Natural killer cell (primary cell): ENCODE results near the gene FAM83F. TPM values are rescaled to one million over a fixed set of nuclear protein-coding genes. Genes with fewer than 3 reads are reported as not detected.
A peak's percentile ranks its signal among the peaks of the same experiment; 100 is the strongest.

Source experiments
- ATAC-seq, 3 donors: fragments of 150-1000 bp in 2 of 3; fragments of 200-7000 bp in 1 of 3; cut with Tn5 transposase; 1 replicate in 1 of 3; 2 replicates in 2 of 3; pipeline ENCODE4 v1.10.0; 2021; ENCODE audit warnings: mild to moderate bottlenecking in 2 of 3, moderate library complexity in 2 of 3
- DNase-seq, 2 donors: peaks; one replicate each; pipeline versions ENCODE4 v3.0.0 to v3.0.0-alpha.2; 2013 to 2021; ENCODE audit warnings: mixed read lengths in 1 of 2
- H3K27ac ChIP-seq: one replicate; pipeline ENCODE4 v1.5.1; 2013; ENCODE audit warnings: mild to moderate bottlenecking, low read length
- H3K27me3 ChIP-seq: one replicate; pipeline ENCODE4 v1.6.1; 2013; ENCODE audit warnings: low read length; ENCODE audit not compliant: control insufficient read depth, insufficient read depth
- H3K36me3 ChIP-seq: one replicate; pipeline ENCODE4 v1.6.1; 2013; ENCODE audit warnings: low read length; ENCODE audit not compliant: control insufficient read depth, insufficient read depth
- H3K4me1 ChIP-seq: one replicate; pipeline ENCODE4 v1.6.1; 2013; ENCODE audit warnings: low read length; ENCODE audit not compliant: control insufficient read depth, insufficient read depth
- H3K4me3 ChIP-seq: one replicate; pipeline ENCODE4 v1.5.1; 2013; ENCODE audit warnings: low read length
- H3K9me3 ChIP-seq: one replicate; pipeline ENCODE4 v1.6.1; 2013; ENCODE audit warnings: low read length; ENCODE audit not compliant: control insufficient read depth, insufficient read depth
- H3K27ac Mint-ChIP-seq, 2 donors: one replicate each; pipeline ENCODE4 v1.8.0; 2022; ENCODE audit warnings: mild to moderate bottlenecking in 2 of 2, mixed read lengths in 2 of 2, moderate library complexity in 1 of 2
- H3K27me3 Mint-ChIP-seq, 2 donors: one replicate each; pipeline ENCODE4 v1.8.0; 2022; ENCODE audit warnings: low read depth in 2 of 2, mixed read lengths in 2 of 2
- H3K36me3 Mint-ChIP-seq: one replicate; pipeline ENCODE4 v1.8.0; 2022; ENCODE audit warnings: mixed read lengths
- H3K4me1 Mint-ChIP-seq, 2 donors: one replicate each; pipeline ENCODE4 v1.8.0; 2022; ENCODE audit warnings: mixed read lengths in 2 of 2
- H3K4me3 Mint-ChIP-seq: one replicate; pipeline ENCODE4 v1.8.0; 2022; ENCODE audit warnings: mild to moderate bottlenecking, moderate library complexity, mixed read lengths
- H3K9me3 Mint-ChIP-seq, 2 donors: one replicate each; pipeline ENCODE4 v1.8.0; 2022; ENCODE audit warnings: mixed read lengths in 2 of 2
- WGBS: methylation state at CpG from one replicate; pipeline ENCODE4 v1.1.7; 2013; ENCODE audit warnings: missing lambda C conversion rate; ENCODE audit not compliant: insufficient coverage; 5-methylcytosine and 5-hydroxymethylcytosine counted together
- intact Hi-C: fragments of 100-400 bp; cut with micrococcal nuclease; formaldehyde crosslinking; loops from one replicate; pipeline ENCODE4 v1.14.2; 2022
- total RNA-seq, 4 donors: library from RNA; stranded (reverse); fragments of 120-200 nt in 1 of 4; gene quantifications; one replicate each; pipeline versions ENCODE4 v1.2.3 to v1.2.4, GENCODE V29; 2013 to 2022
- TF ChIP-seq, protein P1 (sequence below): fragments of 200-600 bp; IDR thresholded peaks from one replicate; pipeline ENCODE4 v1.8.0; 2022; ENCODE audit warnings: antibody characterized with exemption

FAM83F gene
- total RNA-seq, 3 donors from 2014 or later (not counting 1 experiment from before 2014, with no cell fraction given): 1.0 to 7.5 TPM; not detected in 1

DNA sequence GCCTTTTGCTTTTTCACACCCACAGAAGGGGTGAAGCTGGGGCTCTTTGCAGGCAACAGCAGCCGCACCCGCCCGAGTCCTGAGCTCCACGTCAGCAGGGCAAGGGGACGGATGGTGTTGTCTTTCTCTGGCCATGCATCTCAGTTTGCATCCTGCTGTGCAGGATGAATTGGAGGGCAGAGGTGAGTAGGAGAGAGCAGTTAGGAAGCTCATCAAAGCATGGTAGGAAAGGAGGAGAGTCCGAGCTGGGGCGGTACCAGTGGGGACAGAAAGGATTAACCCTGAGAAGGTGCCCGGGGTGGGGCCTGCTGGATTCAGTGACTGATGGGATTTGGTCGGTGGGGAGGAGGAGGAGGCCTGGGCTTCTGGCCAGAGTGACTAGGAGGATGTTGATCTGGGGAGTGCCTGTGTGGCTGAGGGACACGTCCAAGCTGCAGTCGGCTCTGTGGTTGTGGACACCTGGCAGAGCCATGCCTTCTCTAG is 14.6 kb downstream of the FAM83F start:
- TF ChIP-seq, protein P1, sequence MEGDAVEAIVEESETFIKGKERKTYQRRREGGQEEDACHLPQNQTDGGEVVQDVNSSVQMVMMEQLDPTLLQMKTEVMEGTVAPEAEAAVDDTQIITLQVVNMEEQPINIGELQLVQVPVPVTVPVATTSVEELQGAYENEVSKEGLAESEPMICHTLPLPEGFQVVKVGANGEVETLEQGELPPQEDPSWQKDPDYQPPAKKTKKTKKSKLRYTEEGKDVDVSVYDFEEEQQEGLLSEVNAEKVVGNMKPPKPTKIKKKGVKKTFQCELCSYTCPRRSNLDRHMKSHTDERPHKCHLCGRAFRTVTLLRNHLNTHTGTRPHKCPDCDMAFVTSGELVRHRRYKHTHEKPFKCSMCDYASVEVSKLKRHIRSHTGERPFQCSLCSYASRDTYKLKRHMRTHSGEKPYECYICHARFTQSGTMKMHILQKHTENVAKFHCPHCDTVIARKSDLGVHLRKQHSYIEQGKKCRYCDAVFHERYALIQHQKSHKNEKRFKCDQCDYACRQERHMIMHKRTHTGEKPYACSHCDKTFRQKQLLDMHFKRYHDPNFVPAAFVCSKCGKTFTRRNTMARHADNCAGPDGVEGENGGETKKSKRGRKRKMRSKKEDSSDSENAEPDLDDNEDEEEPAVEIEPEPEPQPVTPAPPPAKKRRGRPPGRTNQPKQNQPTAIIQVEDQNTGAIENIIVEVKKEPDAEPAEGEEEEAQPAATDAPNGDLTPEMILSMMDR: no peak
- WGBS: 33% methylated on average over 11 of the region's 11 CpGs
- Histone ChIP-seq H3K27me3 (peaks cover 18% of the 10 kb centered on the region), H3K9me3 (no peaks in the 10 kb centered on the region), H3K27ac (no peak overlapping the region), H3K4me3 (no peak overlapping the region), H3K36me3 (no peaks in the 10 kb centered on the region), H3K4me1 (peaks cover 16% of the 10 kb centered on the region)
- Mint-ChIP-seq H3K27ac (peak overlapping the region in 1 of 2 donors; percentile 19), H3K27me3 (peaks cover 42 to 54% of the 10 kb centered on the region in 2 donors), H3K9me3 (no peaks in the 10 kb centered on the region), H3K36me3 (no peaks in the 10 kb centered on the region), H3K4me3 (peak overlapping the region; percentile 65), H3K4me1 (peaks cover 19 to 29% of the 10 kb centered on the region in 2 donors)
- intact Hi-C loops: no loop called here
- ATAC-seq (peak; percentile 21 to 73 (median 66)), DNase-seq (no peak)

DNA sequence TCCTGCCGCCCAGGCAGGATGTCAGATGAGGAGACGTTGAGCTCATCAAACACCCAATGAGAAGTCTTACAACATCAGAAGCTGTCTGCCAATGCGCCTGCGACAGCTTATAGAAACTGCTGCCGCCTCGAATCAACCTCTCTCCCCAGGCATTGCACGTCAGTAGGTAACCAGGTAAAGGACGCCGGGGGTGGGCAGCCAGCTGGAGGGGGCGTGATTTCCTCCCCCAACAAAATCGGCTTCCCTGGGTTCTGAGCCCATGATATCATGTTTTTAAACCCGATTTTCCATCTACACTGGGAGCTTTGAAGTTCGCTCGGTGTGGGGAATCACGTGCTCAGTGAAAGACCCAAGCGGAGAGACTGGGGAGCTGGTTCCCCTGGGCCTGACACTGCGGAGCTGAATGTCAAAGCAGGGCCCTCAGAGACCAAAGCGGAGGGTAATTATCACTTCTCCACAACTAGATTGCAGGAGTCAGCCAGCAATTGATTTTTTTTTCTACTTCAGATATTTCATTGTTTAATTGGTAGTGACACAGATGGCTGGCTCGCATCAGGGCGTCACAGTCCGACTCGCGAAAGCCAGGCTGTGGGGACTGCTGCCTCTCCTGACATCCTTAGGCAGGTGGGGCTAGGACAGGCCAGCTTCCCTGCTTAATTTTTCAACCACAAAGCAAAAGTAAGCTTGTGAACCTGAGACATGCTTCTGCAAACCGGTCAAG is 15.4 kb downstream of the FAM83F start:
- no peaks in the 10 kb centered on the region for H3K9me3 ChIP-seq
- Mint-ChIP-seq H3K27me3 (peaks cover 42 to 49% of the 10 kb centered on the region in 2 donors), H3K4me1 (peaks cover 19 to 29% of the 10 kb centered on the region in 2 donors), H3K27ac (no peak overlapping the region), H3K9me3 (no peaks in the 10 kb centered on the region), H3K4me3 (peak overlapping the region; percentile 35), H3K36me3 (no peaks in the 10 kb centered on the region)
- no peak overlapping the region for H3K27ac ChIP-seq
- no peaks in the 10 kb centered on the region for H3K36me3 ChIP-seq
- TF ChIP-seq, protein P1: no peak
- H3K4me1 ChIP-seq: peaks cover 16% of the 10 kb centered on the region
- H3K4me3 ChIP-seq: no peak overlapping the region
- 52% methylated on average over 24 of the region's 24 CpGs for WGBS
- DNase-seq: peak in 1 of 2 donors; percentile 73
- intact Hi-C loops: no loop called here
- H3K27me3 ChIP-seq: peaks cover 18% of the 10 kb centered on the region
- ATAC-seq: peak in 2 of 3 donors; percentile 39 to 61

DNA sequence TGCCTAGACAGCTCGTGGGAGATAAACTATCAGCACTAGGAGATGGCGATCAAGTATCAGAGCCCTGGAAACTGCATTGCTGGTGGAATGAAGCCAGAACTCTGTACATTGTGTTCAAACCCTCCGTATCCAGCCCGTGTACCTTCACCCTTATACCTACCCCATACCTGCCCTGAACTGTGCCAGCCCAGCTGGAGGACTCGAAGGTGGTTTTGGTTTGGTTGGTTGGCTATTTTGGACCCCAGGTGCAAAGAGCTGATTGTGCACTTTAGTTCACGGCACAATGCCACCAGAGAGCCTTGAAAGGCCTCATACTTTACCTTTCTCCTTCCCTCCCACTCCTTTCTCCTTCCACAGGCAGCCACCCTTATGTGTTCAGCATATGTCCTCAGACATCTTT is 16.0 kb downstream of the FAM83F start:
- H3K27me3 Mint-ChIP-seq: peaks cover 45% of the 10 kb centered on the region in 2 donors
- TF ChIP-seq, protein P1: no peak

More for the DNA sequence above, 16.0 kb downstream of the FAM83F start:
- H3K4me3 Mint-ChIP-seq: no peak overlapping the region
- Histone ChIP-seq H3K27ac (no peak overlapping the region), H3K4me1 (peaks cover 16% of the 10 kb centered on the region), H3K9me3 (no peaks in the 10 kb centered on the region), H3K27me3 (peaks cover 18% of the 10 kb centered on the region), H3K4me3 (no peak overlapping the region), H3K36me3 (no peaks in the 10 kb centered on the region)
- 86% methylated on average over 5 of the region's 6 CpGs for WGBS
- DNase-seq (no peak), ATAC-seq (no peak)
- intact Hi-C loops: no loop called here
- no peak overlapping the region for H3K27ac Mint-ChIP-seq
- H3K4me1 Mint-ChIP-seq: peaks cover 19 to 29% of the 10 kb centered on the region in 2 donors
- H3K36me3 Mint-ChIP-seq: no peaks in the 10 kb centered on the region
- no peaks in the 10 kb centered on the region for H3K9me3 Mint-ChIP-seq
